ENCODE measurements around the gene TTLL4. TPM values are rescaled to one million over a fixed set of nuclear protein-coding genes. Genes with fewer than 3 reads are reported as not detected.

TTLL4 gene
- total RNA-seq, 5 donors from 2014 or later (not counting 1 experiment from before 2014, with no cell fraction given): 16.9 to 29.6 (median 24.4) TPM

DNA sequence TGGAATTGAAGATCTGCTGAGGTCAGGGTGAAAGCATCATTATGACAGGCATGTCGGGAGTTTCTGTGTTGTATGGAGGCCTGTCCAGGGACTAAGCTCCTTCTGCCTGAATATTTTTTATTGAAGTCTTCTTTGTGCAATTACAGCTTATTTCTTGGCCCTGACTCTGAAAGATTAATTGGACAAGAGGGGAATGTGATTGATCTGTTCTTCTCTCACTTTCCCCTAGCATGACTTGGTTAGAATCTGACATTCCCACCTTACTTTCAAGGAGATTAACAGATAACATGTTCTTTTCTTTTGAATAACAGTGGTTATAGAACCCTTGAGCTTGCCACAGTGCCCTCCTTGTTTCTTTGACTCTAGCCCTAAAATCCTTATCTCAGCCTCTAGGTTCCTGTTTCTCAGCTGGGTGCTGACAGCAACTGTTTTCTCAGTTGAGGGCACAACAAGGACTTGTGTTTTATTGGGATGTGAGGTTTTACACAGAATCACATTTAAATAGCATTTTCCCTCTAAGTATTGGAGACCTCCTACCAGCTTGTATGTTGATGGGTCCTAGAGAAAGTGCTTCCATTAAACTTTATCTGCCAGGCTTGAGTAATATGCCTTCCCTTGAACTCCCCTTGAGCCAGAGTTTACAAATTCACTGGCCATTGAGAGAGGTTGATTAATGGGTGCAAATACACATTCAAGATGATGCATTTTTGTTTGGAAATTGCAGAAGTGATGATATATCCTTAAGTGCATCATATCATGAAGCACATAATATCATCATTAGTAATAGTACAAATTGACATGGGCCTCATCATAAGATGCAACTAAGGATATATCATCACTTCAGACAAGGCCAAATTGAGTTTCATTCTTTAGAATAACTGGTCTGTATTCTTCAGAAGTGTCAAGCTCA is 12.5 kb downstream of the TTLL4 start:
- CTCF ChIA-PET: interaction anchor here (0.6 to 1.6 kb wide), 3 partner anchors 13 to 328 kb away, joined by 3 to 5 read pairs (median 5); partner anchors contain the start of gene TTLL4 (in 1 of the 2)
- whole genome bisulfite sequencing (ENCODE audit: insufficient coverage): 71% methylated on average over 1 of the region's 1 CpG
- no peak for DNase-seq
- Mint-ChIP-seq H3K36me3 (peaks cover 25% of the 10 kb centered on the region), H3K9me3 (peaks cover 7 to 14% (median 8%) of the 10 kb centered on the region in 3 donors), H3K27ac (peak overlapping the region; percentile 10 to 35), H3K27me3 (no peaks in the 10 kb centered on the region), H3K4me1 (peaks cover 17 to 33% (median 25%) of the 10 kb centered on the region in 3 donors), H3K4me3 (no peak overlapping the region)
- ATAC-seq (replicated peaks in 1 of 4): no peak
- Histone ChIP-seq H3K27me3 (replicated peaks in 1 of 2; ENCODE audit: control insufficient read depth in 2 of 2, extremely low read depth in 1 of 2, insufficient read depth in 2 of 2, low read length in 1 of 2) (no peaks in the 10 kb centered on the region), H3K9me3 (peaks cover 2% of the 10 kb centered on the region), H3K27ac (ENCODE audit: low read length) (no peak overlapping the region), H3K36me3 (ENCODE audit: control insufficient read depth in 2 of 2, extremely low read depth in 1 of 2, insufficient read depth in 1 of 2, low read length in 1 of 2) (peaks cover 0 to 3% of the 10 kb centered on the region in 2 donors), H3K4me3 (ENCODE audit: control insufficient read depth in 1 of 2, extremely low read depth in 1 of 2, low read length in 1 of 2) (no peak overlapping the region), H3K4me1 (ENCODE audit: control insufficient read depth in 1 of 2, extremely low read depth in 1 of 2, insufficient read depth in 2 of 2, low read length in 2 of 2) (no peaks in the 10 kb centered on the region)
- POLR2A ChIA-PET: no interaction called here

DNA sequence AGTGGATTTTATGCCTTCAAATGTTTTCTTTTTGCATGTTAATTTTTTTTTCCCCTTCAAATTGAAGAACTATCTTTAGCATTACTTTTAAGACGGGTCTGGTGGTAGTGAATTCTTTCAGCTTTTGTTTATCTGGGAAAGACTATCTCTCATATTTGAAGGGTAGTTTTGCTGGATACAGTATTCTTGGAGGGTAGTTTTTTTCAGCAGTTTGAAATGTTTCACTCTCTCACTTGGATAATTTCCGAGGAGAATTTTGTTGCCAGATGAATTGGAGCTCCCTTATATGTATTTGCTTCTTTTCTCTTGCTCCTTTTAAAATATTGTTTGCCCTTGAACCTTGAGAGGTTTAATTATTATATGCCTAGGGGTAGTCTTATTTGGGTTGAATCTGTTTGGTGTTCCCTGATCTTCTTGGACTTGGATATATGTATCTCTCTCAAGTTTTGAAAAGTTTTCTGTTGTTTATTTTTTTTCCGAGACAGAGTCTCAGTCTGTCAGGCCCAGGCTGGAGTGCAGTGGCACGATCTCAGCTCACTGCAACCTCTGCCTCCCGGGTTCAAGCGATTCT is 15.5 kb downstream of the TTLL4 start:
- H3K36me3 ChIP-seq (ENCODE audit: control insufficient read depth in 2 of 2, extremely low read depth in 1 of 2, insufficient read depth in 1 of 2, low read length in 1 of 2): peaks cover 0 to 6% of the 10 kb centered on the region in 2 donors
- Mint-ChIP-seq H3K36me3 (peaks cover 19% of the 10 kb centered on the region), H3K4me1 (peaks cover 17 to 25% (median 23%) of the 10 kb centered on the region in 3 donors), H3K4me3 (no peak overlapping the region), H3K27me3 (no peaks in the 10 kb centered on the region), H3K27ac (no peak overlapping the region), H3K9me3 (peaks cover 7 to 14% (median 8%) of the 10 kb centered on the region in 3 donors)
- ChIA-PET CTCF (interaction anchor here in 1 of 2 donors (0.7 kb wide), 1 partner anchor 15 kb away, joined by 3 read pairs; no protein-coding TSS in a partner anchor), POLR2A (no interaction called here)
- no peak for DNase-seq
- no peaks in the 10 kb centered on the region for H3K4me1 ChIP-seq (ENCODE audit: control insufficient read depth in 1 of 2, extremely low read depth in 1 of 2, insufficient read depth in 2 of 2, low read length in 2 of 2)
- no peak for ATAC-seq (replicated peaks in 1 of 4)
- no peak overlapping the region for H3K27ac ChIP-seq (ENCODE audit: low read length)
- WGBS (ENCODE audit: insufficient coverage): 96% methylated on average over 4 of the region's 6 CpGs
- H3K9me3 ChIP-seq: peaks cover 2% of the 10 kb centered on the region
- H3K27me3 ChIP-seq (replicated peaks in 1 of 2; ENCODE audit: control insufficient read depth in 2 of 2, extremely low read depth in 1 of 2, insufficient read depth in 2 of 2, low read length in 1 of 2): no peaks in the 10 kb centered on the region
- no peak overlapping the region for H3K4me3 ChIP-seq (ENCODE audit: control insufficient read depth in 1 of 2, extremely low read depth in 1 of 2, low read length in 1 of 2)

- no peak overlapping the region for H3K4me3 Mint-ChIP-seq
- H3K36me3 Mint-ChIP-seq: peaks cover 28% of the 10 kb centered on the region
- peaks cover 15 to 18% (median 18%) of the 10 kb centered on the region in 3 donors for H3K4me1 Mint-ChIP-seq
- ATAC-seq (replicated peaks in 1 of 4) (no peak), DNase-seq (peak in 1 of 35 experiments; percentile 20)
- H3K36me3 ChIP-seq (ENCODE audit: control insufficient read depth in 2 of 2, extremely low read depth in 1 of 2, insufficient read depth in 1 of 2, low read length in 1 of 2): peaks cover 0 to 6% of the 10 kb centered on the region in 2 donors
- H3K27me3 Mint-ChIP-seq: no peaks in the 10 kb centered on the region
- H3K9me3 Mint-ChIP-seq: peaks cover 7 to 14% (median 8%) of the 10 kb centered on the region in 3 donors
- no peak overlapping the region for H3K27ac ChIP-seq (ENCODE audit: low read length)
- H3K27me3 ChIP-seq (replicated peaks in 1 of 2; ENCODE audit: control insufficient read depth in 2 of 2, extremely low read depth in 1 of 2, insufficient read depth in 2 of 2, low read length in 1 of 2): no peaks in the 10 kb centered on the region
- no peaks in the 10 kb centered on the region for H3K4me1 ChIP-seq (ENCODE audit: control insufficient read depth in 1 of 2, extremely low read depth in 1 of 2, insufficient read depth in 2 of 2, low read length in 2 of 2)
- H3K4me3 ChIP-seq (ENCODE audit: control insufficient read depth in 1 of 2, extremely low read depth in 1 of 2, low read length in 1 of 2): no peak overlapping the region
- WGBS (ENCODE audit: insufficient coverage): 93% methylated on average over 3 of the region's 6 CpGs
- POLR2A ChIA-PET: no interaction called here
- CTCF ChIA-PET: interaction anchor here in 1 of 2 donors (1.4 kb wide), 1 partner anchor 120 kb away, joined by 4 read pairs; no protein-coding TSS in a partner anchor
- H3K9me3 ChIP-seq: peaks cover 2% of the 10 kb centered on the region
- no peak overlapping the region for H3K27ac Mint-ChIP-seq
Measured at GRCh38 chr2:218727502-218728165, 17.0 kb downstream of the TTLL4 start.

- peaks cover 0 to 6% of the 10 kb centered on the region in 2 donors for H3K36me3 ChIP-seq (ENCODE audit: control insufficient read depth in 2 of 2, extremely low read depth in 1 of 2, insufficient read depth in 1 of 2, low read length in 1 of 2)
- H3K27ac Mint-ChIP-seq: no peak overlapping the region
- peaks cover 14 to 19% (median 17%) of the 10 kb centered on the region in 3 donors for H3K4me1 Mint-ChIP-seq
- H3K27me3 Mint-ChIP-seq: no peaks in the 10 kb centered on the region
- H3K36me3 Mint-ChIP-seq: peaks cover 45% of the 10 kb centered on the region
- no peak for DNase-seq
- H3K4me3 Mint-ChIP-seq: no peak overlapping the region
- WGBS (ENCODE audit: insufficient coverage): no CpG with 5 or more reads among the region's 3 CpGs
- H3K27me3 ChIP-seq (replicated peaks in 1 of 2; ENCODE audit: control insufficient read depth in 2 of 2, extremely low read depth in 1 of 2, insufficient read depth in 2 of 2, low read length in 1 of 2): no peaks in the 10 kb centered on the region
- ChIA-PET POLR2A (no interaction called here), CTCF (no interaction called here)
- ATAC-seq (replicated peaks in 1 of 4): no peak
- H3K9me3 Mint-ChIP-seq: peaks cover 3 to 10% (median 8%) of the 10 kb centered on the region in 3 donors
- no peak overlapping the region for H3K4me3 ChIP-seq (ENCODE audit: control insufficient read depth in 1 of 2, extremely low read depth in 1 of 2, low read length in 1 of 2)
- no peak overlapping the region for H3K27ac ChIP-seq (ENCODE audit: low read length)
- peaks cover 2% of the 10 kb centered on the region for H3K9me3 ChIP-seq
- peaks cover 0 to 4% of the 10 kb centered on the region in 2 experiments for H3K4me1 ChIP-seq (ENCODE audit: control insufficient read depth in 1 of 2, extremely low read depth in 1 of 2, insufficient read depth in 2 of 2, low read length in 2 of 2)
Measured at GRCh38 chr2:218729640-218730039, 19.0 kb downstream of the TTLL4 start.

DNA sequence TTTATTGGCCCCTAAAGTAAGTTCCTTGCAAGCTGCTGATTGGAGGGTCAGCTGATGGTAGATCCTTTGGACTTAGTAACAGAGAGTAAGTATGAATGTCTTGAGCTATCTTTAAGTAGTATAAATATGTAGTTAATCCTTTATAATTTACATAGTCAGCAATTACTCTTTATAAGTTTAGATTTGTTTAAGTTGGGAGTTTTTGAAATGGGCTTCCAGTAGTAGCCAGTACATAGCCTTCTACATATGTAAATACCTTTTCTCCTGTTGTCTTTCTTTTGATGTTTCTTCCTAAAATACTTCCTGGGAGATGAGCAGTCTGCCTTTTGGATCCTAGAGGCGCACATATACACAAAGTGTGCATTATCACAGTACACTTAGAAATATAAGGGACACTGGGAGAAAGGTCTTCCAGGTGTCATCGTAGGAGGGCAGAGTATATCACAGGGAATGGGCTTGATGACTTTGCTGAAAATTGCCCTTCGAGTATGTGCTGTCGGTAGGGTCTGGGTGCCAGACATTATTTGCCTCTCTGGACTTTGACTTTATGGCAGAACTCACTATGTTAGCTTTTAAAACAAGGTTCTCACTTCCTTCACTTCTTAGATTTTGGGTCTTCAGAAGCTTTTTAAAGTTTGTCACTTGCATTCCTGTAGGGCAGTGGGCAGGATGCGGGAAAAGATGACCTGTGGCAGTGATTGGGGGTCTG is 21.6 kb downstream of the TTLL4 start:
- DNase-seq (no peak), ATAC-seq (replicated peaks in 1 of 4) (no peak)
- 92% methylated on average over 2 of the region's 5 CpGs for whole genome bisulfite sequencing (ENCODE audit: insufficient coverage)
- Histone ChIP-seq H3K4me3 (ENCODE audit: control insufficient read depth in 1 of 2, extremely low read depth in 1 of 2, low read length in 1 of 2) (no peak overlapping the region), H3K9me3 (no peaks in the 10 kb centered on the region), H3K27me3 (replicated peaks in 1 of 2; ENCODE audit: control insufficient read depth in 2 of 2, extremely low read depth in 1 of 2, insufficient read depth in 2 of 2, low read length in 1 of 2) (no peaks in the 10 kb centered on the region), H3K27ac (ENCODE audit: low read length) (no peak overlapping the region), H3K36me3 (ENCODE audit: control insufficient read depth in 2 of 2, extremely low read depth in 1 of 2, insufficient read depth in 1 of 2, low read length in 1 of 2) (peaks cover 0 to 6% of the 10 kb centered on the region in 2 donors), H3K4me1 (ENCODE audit: control insufficient read depth in 1 of 2, extremely low read depth in 1 of 2, insufficient read depth in 2 of 2, low read length in 2 of 2) (peaks cover 0 to 4% of the 10 kb centered on the region in 2 experiments)
- H3K36me3 Mint-ChIP-seq: peaks cover 39% of the 10 kb centered on the region
- no peak overlapping the region for H3K27ac Mint-ChIP-seq
- ChIA-PET CTCF (no interaction called here), POLR2A (interaction anchor here (0.5 to 0.6 kb wide), 2 partner anchors 15 to 196 kb away, joined by 3 to 5 read pairs; no protein-coding TSS in a partner anchor)
- no peak overlapping the region for H3K4me3 Mint-ChIP-seq
- peaks cover 3 to 4% (median 3%) of the 10 kb centered on the region in 3 donors for H3K9me3 Mint-ChIP-seq
- peaks cover 14 to 20% (median 17%) of the 10 kb centered on the region in 3 donors for H3K4me1 Mint-ChIP-seq
- H3K27me3 Mint-ChIP-seq: no peaks in the 10 kb centered on the region
